ENCODE data around the gene C10orf67. TPM values are rescaled to one million over a fixed set of nuclear protein-coding genes. Genes with fewer than 3 reads are reported as not detected.
"Not testable (repeated sequence)": the region's sequence is repeated elsewhere in the genome, so short reads cannot be mapped to it uniquely, and the experiment has no call there.

The C10orf67 gene
- total RNA-seq, 2 experiments from 2014 or later, result 0.07 TPM; not detected in 1

DNA sequence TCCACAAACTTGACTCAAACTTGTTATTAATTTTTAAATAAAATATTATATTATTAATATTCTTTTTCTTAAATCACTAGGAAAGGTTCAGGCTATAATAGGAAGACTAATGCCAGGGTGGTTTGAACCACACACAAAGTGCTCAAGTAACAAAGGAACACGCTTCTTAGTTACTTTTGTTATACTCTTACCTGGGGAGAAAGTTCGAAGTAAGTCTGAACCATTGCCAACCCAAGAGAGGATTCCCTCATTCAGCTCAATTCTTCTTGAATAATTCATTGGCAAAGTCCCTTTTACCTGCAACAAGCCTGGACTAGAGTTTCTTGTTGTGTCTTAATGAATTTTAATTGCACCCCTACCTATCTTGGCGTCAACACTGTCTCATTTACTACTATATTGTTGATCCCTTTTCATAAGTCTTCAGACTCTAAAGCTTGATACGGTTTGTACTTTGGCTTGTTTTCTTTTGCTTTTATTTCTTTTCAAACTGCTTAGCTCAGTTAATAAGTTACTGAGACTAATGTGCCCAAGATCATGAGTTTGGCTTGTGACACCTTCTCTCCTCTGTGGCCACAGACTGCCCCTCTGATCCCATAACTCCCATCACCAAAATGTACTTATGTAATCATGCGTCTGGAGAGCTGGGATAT, 10.2 kb upstream of the C10orf67 start:
- Mint-ChIP-seq H3K36me3 (peaks cover 1% of the 10 kb centered on the region), H3K9me3 (ENCODE audit: low read depth) (no peaks in the 10 kb centered on the region), H3K4me1 (no peaks in the 10 kb centered on the region), H3K27me3 (peaks cover 15% of the 10 kb centered on the region), H3K4me3 (no peak overlapping the region), H3K27ac (no peak overlapping the region)
- DNase-seq (no peak), ATAC-seq (no peak)
- CTCF ChIA-PET, result no interaction called here

DNA sequence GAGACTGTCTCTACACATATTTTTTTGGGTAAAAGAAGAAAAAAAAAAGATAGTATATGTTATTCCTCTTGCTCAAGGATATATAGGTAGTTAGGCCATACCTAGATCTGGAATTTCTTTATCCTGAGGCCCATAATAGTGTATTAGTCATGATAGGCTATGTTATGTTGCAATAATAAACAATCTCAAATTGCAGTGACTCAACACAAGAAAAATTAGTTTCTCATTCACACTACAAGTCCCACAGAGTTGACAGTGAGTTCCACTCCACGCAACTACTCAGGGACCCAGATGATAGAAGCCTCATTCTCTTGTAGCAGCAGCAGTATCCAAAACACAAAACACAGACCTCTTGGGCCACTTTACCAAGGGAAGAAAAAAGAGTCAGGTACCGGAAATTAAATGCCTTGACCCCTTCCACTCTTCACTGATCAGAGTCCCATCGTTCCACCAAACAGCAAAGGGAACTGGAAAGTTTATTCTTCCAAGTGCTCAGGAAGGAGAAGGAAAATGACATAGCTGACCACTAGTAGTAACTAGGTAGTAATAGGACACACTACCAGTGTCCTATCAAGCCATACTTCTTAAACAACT, 7.4 kb upstream of the C10orf67 start:
- no peaks in the 10 kb centered on the region for H3K36me3 Mint-ChIP-seq
- ATAC-seq (no peak), DNase-seq (no peak)
- no peaks in the 10 kb centered on the region for H3K4me1 Mint-ChIP-seq
- peaks cover 21% of the 10 kb centered on the region for H3K27me3 Mint-ChIP-seq
- no peaks in the 10 kb centered on the region for H3K9me3 Mint-ChIP-seq (ENCODE audit: low read depth)
- CTCF ChIA-PET, result interaction anchor here (0.9 kb wide), 1 partner anchor 37 kb away, joined by 3 read pairs; no protein-coding TSS in a partner anchor
- H3K4me3 Mint-ChIP-seq, result no peak overlapping the region
- H3K27ac Mint-ChIP-seq, result no peak overlapping the region

DNA sequence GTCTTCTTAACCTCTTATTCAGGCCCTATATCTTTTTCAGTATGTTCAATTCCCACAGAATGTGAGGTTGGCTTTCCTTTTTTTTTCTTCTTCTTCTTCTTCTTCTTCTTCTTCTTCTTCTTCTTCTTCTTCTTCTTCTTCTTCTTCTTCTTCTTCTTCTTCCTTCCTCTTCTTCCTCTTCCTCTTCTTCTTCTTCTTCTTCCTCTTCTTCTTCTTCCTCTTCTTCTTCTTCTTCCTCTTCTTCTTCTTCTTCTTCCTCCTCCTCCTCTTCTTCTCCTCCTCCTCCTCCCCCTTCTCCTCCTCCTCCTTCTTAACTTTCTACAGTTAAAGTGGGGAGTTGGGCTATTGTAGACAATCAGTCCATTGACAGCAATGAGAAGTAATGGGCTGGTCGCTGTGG, 6.1 kb upstream of the C10orf67 start:
- H3K27ac Mint-ChIP-seq; CTCF ChIA-PET; H3K36me3 Mint-ChIP-seq; H3K4me3 Mint-ChIP-seq; DNase-seq; H3K4me1 Mint-ChIP-seq; H3K9me3 Mint-ChIP-seq (ENCODE audit: low read depth); ATAC-seq: not testable (repeated sequence)
- H3K27me3 Mint-ChIP-seq, result peaks cover 21% of the 10 kb centered on the region

DNA sequence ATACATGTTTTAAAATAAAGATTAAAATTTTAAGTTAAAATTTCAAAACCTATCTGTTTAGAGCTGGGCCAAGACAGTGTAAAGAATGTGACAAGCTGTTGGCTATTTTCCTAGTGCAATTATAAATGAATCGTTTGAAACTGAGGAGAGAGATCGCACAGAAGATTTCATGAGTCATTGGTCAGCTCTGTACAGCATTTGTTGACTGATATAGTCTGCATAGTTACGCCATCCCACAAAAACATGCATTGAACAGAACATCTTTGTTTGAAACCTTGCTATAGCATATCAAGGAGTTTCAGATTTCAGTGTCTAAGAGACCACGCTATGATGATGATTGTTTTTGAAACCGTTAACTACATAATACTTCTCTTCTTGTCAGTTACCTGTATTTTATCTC, 1.3 kb upstream of the C10orf67 start:
- H3K9me3 Mint-ChIP-seq (ENCODE audit: low read depth), result no peaks in the 10 kb centered on the region
- DNase-seq, result no peak
- H3K4me1 Mint-ChIP-seq, result peaks cover 20% of the 10 kb centered on the region
- H3K27ac Mint-ChIP-seq, result no peak overlapping the region
- no peak overlapping the region for H3K4me3 Mint-ChIP-seq
- CTCF ChIA-PET, result interaction anchor here (0.8 to 1.5 kb wide), 2 partner anchors 14 kb away, joined by 3 read pairs; no protein-coding TSS in a partner anchor
- no peaks in the 10 kb centered on the region for H3K36me3 Mint-ChIP-seq
- ATAC-seq, result no peak
- H3K27me3 Mint-ChIP-seq, result peaks cover 38% of the 10 kb centered on the region

DNA sequence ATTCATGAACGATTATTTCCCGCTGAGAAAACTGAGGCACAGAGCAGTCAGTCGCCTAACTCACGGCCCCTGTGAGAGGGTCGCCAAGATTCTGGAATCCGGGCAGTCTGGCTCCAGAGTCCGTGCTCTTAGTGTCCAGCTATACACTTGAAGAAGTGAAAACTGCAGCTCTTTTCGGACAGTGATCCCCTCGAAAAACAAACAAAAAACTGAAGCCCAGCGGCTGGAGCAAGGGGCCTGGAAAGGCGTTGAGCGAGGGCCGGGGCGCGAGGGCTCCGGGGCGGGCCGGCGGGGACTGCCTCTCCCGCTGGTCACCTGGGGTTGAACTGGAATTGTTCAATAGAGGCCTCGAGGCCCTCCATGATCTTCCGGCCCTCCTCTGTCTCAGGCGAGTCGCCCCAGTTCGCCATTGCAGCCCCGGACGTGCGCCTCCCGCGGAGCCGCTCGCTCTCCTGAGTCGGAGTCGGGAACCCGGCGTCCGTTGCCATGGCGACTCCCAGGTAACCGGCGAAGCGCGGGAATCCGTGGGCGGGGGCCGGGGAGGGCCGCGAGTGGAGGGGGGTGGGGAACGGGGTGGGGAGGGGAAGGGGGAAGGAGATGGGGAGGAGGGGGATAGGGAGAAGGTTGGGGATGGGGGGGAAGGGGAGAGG, 881 bp downstream of the C10orf67 start:
- CTCF ChIA-PET, result no interaction called here
- Mint-ChIP-seq H3K4me1 (peaks cover 20% of the 10 kb centered on the region), H3K9me3 (ENCODE audit: low read depth) (no peaks in the 10 kb centered on the region), H3K27me3 (peaks cover 32% of the 10 kb centered on the region), H3K36me3 (no peaks in the 10 kb centered on the region), H3K4me3 (peak overlapping the region; percentile 80), H3K27ac (no peak overlapping the region)
- peak; percentile 49 for DNase-seq
- peak; percentile 41 for ATAC-seq

DNA sequence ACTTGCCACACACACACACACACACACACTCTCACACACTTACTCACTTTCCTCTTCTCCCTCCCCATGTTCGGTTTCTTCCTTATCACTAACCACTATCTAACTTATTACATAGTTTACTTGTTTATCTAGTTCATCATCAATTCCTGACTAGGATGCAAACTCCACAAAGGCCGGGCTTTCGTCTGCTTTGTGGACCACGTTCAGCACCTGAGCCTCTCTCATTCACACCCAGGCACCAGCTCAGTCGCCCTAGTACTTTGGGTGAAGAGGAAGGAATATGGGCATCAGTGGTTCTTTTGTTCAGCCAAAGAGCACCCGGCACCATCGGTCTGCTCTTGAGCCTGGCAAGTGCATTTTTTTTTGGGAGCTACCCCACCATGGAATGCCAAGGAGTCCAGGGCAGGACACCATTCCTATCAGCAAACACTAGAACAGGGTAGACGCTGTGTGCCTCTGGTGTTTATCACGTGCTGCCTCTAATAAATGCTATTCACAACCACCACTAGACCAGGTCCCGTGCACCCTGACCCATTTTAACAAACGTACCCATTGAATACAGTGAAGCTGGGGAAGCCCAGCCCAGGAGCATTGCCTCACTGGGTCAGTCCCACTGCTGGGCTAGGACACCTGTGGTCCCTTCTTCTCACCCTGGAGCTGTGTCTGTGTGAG, 2.2 kb downstream of the C10orf67 start:
- CTCF ChIA-PET, result no interaction called here

DNA sequence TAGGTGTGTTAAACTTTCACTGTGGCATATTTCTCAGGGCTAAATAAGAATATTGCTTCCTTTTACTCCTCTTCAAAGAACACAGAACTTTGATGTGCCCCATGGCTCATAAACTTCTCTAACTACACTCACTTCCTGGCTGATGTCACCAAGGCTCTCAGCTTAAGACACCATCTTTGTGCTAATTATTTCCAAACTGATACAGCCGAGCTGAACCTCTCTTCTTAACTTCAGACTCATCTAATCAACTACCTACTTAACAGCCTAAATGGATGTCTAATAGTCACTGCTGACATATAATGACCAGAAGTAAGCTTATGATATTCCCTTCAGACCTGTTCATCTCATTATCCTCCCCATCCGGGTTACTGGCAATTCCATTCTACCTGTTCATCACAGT, 3.6 kb downstream of the C10orf67 start:
- CTCF ChIA-PET, result interaction anchor here (1.4 kb wide), 1 partner anchor 16 kb away, joined by 3 read pairs; no protein-coding TSS in a partner anchor
- H3K4me3 Mint-ChIP-seq, result no peak overlapping the region
- ATAC-seq (peak; percentile 38), DNase-seq (no peak)
- H3K27me3 Mint-ChIP-seq, result peaks cover 30% of the 10 kb centered on the region
- peaks cover 20% of the 10 kb centered on the region for H3K4me1 Mint-ChIP-seq
- H3K9me3 Mint-ChIP-seq (ENCODE audit: low read depth), result no peaks in the 10 kb centered on the region
- no peak overlapping the region for H3K27ac Mint-ChIP-seq
- no peaks in the 10 kb centered on the region for H3K36me3 Mint-ChIP-seq

More for the DNA sequence above, 2.2 kb downstream of the C10orf67 start:
- H3K4me3 Mint-ChIP-seq, result no peak overlapping the region
- H3K27me3 Mint-ChIP-seq, result peaks cover 30% of the 10 kb centered on the region
- DNase-seq (no peak), ATAC-seq (no peak)
- H3K36me3 Mint-ChIP-seq, result no peaks in the 10 kb centered on the region
- no peaks in the 10 kb centered on the region for H3K9me3 Mint-ChIP-seq (ENCODE audit: low read depth)
- H3K27ac Mint-ChIP-seq, result no peak overlapping the region
- H3K4me1 Mint-ChIP-seq, result peaks cover 20% of the 10 kb centered on the region

DNA sequence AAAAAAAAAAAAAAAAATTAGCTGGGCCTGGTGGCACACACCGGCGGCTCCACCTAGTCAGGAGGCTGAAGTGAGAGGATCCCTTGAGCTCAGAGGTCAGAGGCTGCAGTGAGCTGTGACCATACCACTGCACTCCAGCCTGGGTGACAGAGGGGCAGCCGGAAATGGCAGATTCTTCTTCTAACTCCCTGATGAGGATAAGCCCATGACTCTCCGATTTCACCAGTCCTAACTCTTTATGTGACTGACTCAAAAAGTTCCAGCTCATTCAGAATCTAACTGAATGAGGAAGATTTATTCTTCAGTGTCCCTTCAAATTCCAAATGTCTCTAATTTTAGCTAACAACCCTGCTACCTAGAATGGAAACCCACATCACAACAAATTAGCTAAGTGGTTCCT, 4.2 kb downstream of the C10orf67 start:
- ATAC-seq, result no peak
- H3K4me3 Mint-ChIP-seq, result no peak overlapping the region
- H3K27ac Mint-ChIP-seq, result no peak overlapping the region

DNA sequence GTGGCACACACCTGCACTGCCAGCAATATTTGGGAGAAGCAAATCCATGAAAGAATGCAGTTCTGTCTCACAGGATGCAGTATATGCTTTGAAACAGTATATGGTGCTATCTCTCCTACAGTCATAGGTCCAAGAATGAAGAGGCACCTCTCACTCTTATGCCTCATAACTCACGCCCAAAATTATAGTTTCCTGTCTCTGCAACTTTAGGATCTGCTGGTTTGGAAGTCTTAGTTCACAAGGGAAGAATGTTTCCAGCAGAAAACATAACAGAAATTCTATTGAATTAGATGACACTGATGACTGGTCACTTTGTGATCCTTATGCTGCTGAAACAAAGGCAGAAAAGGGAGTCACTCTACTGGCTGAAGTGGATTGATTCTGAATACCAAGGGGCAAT, 5.7 kb downstream of the C10orf67 start:
- H3K4me1 Mint-ChIP-seq, result peaks cover 16% of the 10 kb centered on the region
- DNase-seq, result no peak
- CTCF ChIA-PET, result no interaction called here

More for the DNA sequence above, 4.2 kb downstream of the C10orf67 start:
- Mint-ChIP-seq H3K4me1 (peaks cover 21% of the 10 kb centered on the region), H3K9me3 (ENCODE audit: low read depth) (no peaks in the 10 kb centered on the region), H3K36me3 (no peaks in the 10 kb centered on the region), H3K27me3 (peaks cover 28% of the 10 kb centered on the region)
- CTCF ChIA-PET, result interaction anchor here (1.4 kb wide), 1 partner anchor 15 kb away, joined by 3 read pairs; no protein-coding TSS in a partner anchor
- no peak for DNase-seq

DNA sequence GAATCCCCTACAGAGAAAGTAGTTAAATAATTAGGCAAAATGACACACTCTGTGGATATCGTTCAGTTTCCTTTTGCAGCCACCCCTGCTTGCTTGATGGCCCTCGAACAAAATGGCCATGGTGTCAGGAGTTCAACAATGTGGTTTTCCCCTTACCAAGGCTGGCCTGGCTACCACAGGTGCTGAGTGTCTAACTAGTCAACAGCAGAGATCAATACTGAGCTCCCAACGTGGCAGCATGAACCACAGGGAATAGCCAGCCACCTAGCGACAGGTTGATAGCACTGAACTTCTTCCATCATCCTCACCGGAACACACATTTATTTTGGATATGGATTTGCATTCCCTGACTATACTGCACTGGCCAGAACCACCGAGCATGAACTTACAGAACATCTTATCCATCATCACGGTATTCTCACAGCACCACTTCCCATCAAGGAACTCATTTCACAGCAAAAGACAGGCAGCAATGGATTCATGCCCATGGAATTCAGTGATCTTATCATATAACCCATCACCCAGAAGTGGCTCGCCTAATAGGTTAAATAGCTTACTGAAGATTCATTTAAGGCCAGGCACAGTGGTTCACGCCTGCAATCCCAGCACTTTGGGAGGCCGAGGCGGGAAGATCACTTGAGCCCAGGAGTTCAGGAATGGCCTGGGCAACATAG, 6.3 kb downstream of the C10orf67 start:
- ATAC-seq (no peak), DNase-seq (no peak)
- Mint-ChIP-seq H3K27me3 (peaks cover 16% of the 10 kb centered on the region), H3K9me3 (ENCODE audit: low read depth) (no peaks in the 10 kb centered on the region), H3K4me3 (no peak overlapping the region), H3K36me3 (no peaks in the 10 kb centered on the region), H3K27ac (no peak overlapping the region), H3K4me1 (peaks cover 13% of the 10 kb centered on the region)
- CTCF ChIA-PET, result no interaction called here

More for the DNA sequence above, 5.7 kb downstream of the C10orf67 start:
- H3K9me3 Mint-ChIP-seq (ENCODE audit: low read depth), result no peaks in the 10 kb centered on the region
- ATAC-seq, result no peak
- H3K4me3 Mint-ChIP-seq, result no peak overlapping the region
- no peak overlapping the region for H3K27ac Mint-ChIP-seq
- H3K27me3 Mint-ChIP-seq, result peaks cover 19% of the 10 kb centered on the region
- no peaks in the 10 kb centered on the region for H3K36me3 Mint-ChIP-seq

DNA sequence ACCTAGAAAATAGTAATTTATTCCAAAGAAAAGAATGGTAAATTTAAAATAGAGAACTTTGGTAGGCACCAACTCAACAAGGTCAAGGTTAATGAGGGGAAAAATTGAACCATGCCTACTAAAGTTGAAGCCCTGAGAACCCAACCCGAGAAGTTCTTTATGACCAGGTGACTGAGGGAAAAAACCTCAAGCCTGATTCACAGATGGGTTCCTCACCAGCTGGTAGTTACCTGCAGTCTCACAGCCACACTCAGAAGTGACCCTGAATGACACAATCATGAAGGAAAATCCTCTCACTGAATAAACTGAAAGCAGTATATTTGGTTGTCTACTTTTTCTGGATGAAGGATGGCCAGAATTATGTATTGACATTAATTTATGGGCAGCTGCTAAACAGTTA, 7.0 kb downstream of the C10orf67 start:
- no peak for DNase-seq
- CTCF ChIA-PET, result no interaction called here

DNA sequence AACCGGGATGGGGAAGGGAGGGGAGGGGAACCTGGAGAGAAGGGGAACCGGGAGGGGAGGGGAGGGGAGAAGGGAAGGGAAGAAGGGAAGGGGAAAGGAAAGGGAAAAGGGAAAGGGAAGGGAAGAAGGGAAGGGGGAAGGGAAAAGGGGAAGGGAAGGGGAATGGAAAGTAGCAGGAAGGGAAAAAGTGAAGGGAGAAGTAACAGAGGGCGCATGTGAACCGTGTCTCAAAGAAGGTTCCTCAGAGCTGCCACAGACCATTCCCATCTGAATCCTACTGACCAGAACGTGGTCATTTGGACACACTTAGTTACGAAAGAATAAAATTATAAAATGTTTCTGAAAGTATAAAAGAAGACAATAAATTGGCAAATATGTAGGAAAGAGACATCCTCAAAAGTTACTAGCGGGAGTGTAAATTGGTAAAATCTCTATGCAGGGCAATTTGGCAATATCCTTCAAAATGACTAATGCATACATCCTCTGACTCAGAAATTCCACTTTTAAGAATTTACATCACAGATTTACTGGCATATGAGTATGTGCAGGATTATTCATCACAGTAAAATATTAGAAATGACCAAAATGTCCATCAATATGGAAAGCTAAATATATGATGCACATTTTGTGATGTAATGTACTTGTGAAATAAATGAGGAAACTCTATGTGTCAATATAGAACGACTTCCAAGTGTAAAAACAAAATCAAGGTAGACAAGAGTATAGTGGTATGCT, 12.9 kb downstream of the C10orf67 start:
- ATAC-seq (peak; percentile 42), DNase-seq (no peak)
- H3K36me3 Mint-ChIP-seq, result peaks cover 2% of the 10 kb centered on the region
- H3K27ac Mint-ChIP-seq, result no peak overlapping the region
- H3K4me1 Mint-ChIP-seq, result peaks cover 4% of the 10 kb centered on the region
- H3K27me3 Mint-ChIP-seq, result peaks cover 9% of the 10 kb centered on the region
- H3K4me3 Mint-ChIP-seq, result no peak overlapping the region
- CTCF ChIA-PET, result interaction anchor here (1.1 to 1.4 kb wide), 3 partner anchors 14 to 37 kb away, joined by 3 to 4 read pairs (median 3); no protein-coding TSS in a partner anchor
- peaks cover 2% of the 10 kb centered on the region for H3K9me3 Mint-ChIP-seq (ENCODE audit: low read depth)

More for the DNA sequence above, 7.0 kb downstream of the C10orf67 start:
- Mint-ChIP-seq H3K36me3 (no peaks in the 10 kb centered on the region), H3K27ac (no peak overlapping the region), H3K4me3 (no peak overlapping the region), H3K9me3 (ENCODE audit: low read depth) (no peaks in the 10 kb centered on the region), H3K27me3 (peaks cover 10% of the 10 kb centered on the region), H3K4me1 (peaks cover 13% of the 10 kb centered on the region)
- ATAC-seq, result no peak
